ENCODE measurements around the gene FAM168A.

- TF ChIP-seq CTCF (IDR thresholded peaks at IDR 0.05), result no peak
- no peak for TF ChIP-seq POLR2A (IDR thresholded peaks at IDR 0.05; ENCODE audit: low read depth)
- no peak for TF ChIP-seq EP300 (IDR thresholded peaks at IDR 0.05)
Observed at GRCh38 chr11:73473252-73473651, 124.7 kb downstream of the FAM168A start.

Measured in esophagus muscularis mucosa (tissue), 4 donors.